Superior temporal gyrus (tissue), 1 donor: Measurements from ENCODE around the gene THOC7.
A peak's percentile ranks its signal among the peaks of the same experiment; 100 is the strongest.

ENCODE experiments used
- DNase-seq: peaks from one replicate; pipeline ENCODE4 v3.0.0-alpha.2; 2016; ENCODE audit errors: extremely low spot score

Gene THOC7

GRCh38 chr3:63842127-63842526 is 21.5 kb downstream of the THOC7 start:
- DNase-seq, result no peak

- DNase-seq, result no peak
Measured at GRCh38 chr3:63841704-63842103, 21.9 kb downstream of the THOC7 start.

- no peak for DNase-seq
Measured at GRCh38 chr3:63832395-63832794, 31.2 kb downstream of the THOC7 start.

GRCh38 chr3:63830526-63830925 is 33.1 kb downstream of the THOC7 start:
- DNase-seq, result no peak

- DNase-seq, result no peak
Measured at GRCh38 chr3:63824309-63824708, 39.3 kb downstream of the THOC7 start.

GRCh38 chr3:63819151-63819398 is 44.5 kb downstream of the THOC7 start, which contains the start of gene C3orf49:
Gene C3orf49 (plus strand): TSS chr3:63819299. CDS start chr3:63819472, 173 bp downstream.
- no peak for DNase-seq

GRCh38 chr3:63818282-63819150 is 45.1 kb downstream of the THOC7 start:
- peak; percentile 96 for DNase-seq

- no peak for DNase-seq
Measured at GRCh38 chr3:63817225-63817624, 46.4 kb downstream of the THOC7 start.

GRCh38 chr3:63814237-63814636 is 49.4 kb downstream of the THOC7 start:
- no peak for DNase-seq

- no peak for DNase-seq
Measured at GRCh38 chr3:63809607-63810006, 54.0 kb downstream of the THOC7 start.

GRCh38 chr3:63808633-63809032 is 55.0 kb downstream of the THOC7 start:
- DNase-seq, result no peak

- DNase-seq, result no peak
Measured at GRCh38 chr3:63807961-63808565, 55.5 kb downstream of the THOC7 start.

- no peak for DNase-seq
Measured at GRCh38 chr3:63803911-63804310, 59.7 kb downstream of the THOC7 start.

- no peak for DNase-seq
Measured at GRCh38 chr3:63800097-63800496, 63.5 kb downstream of the THOC7 start.

GRCh38 chr3:63798949-63799348 is 64.7 kb downstream of the THOC7 start:
- DNase-seq, result no peak

- DNase-seq, result no peak
Measured at GRCh38 chr3:63798544-63798943, 65.1 kb downstream of the THOC7 start.

- DNase-seq, result no peak
Measured at GRCh38 chr3:63795438-63795837, 68.2 kb downstream of the THOC7 start.

- peak; percentile 48 for DNase-seq
Measured at GRCh38 chr3:63791974-63792373, 71.6 kb downstream of the THOC7 start.
